Measurements from ENCODE around the gene FAM50B.
A peak's percentile ranks its signal among the peaks of the same experiment; 100 is the strongest.

The FAM50B gene

GRCh38 chr6:3808759-3809514, 40.2 kb upstream of the FAM50B start:
- Histone ChIP-seq H3K27me3 (ENCODE audit: insufficient read depth, low read length) (no peaks in the 10 kb centered on the region), H3K27ac (ENCODE audit: low read depth, low read length) (peak overlapping the region; percentile 80), H3K79me2 (ENCODE audit: control insufficient read depth, insufficient read depth, low read length, unreplicated experiment) (no peaks in the 10 kb centered on the region), H3K4me3 (ENCODE audit: low read depth, low read length) (peak overlapping the region; percentile 55), H2AFZ (ENCODE audit: low read length, unreplicated experiment) (no peak overlapping the region), H3K36me3 (ENCODE audit: insufficient read depth, low read length) (no peaks in the 10 kb centered on the region), H3K4me1 (ENCODE audit: control insufficient read depth, insufficient read depth, low read length, unreplicated experiment) (peaks cover 36% of the 10 kb centered on the region)

- Histone ChIP-seq H2AFZ (ENCODE audit: low read length, unreplicated experiment) (no peak overlapping the region), H3K4me3 (ENCODE audit: low read depth, low read length) (no peak overlapping the region), H3K27ac (ENCODE audit: low read depth, low read length) (peak overlapping the region; percentile 47; the same call in 1 of the 2 replicates), H3K27me3 (ENCODE audit: insufficient read depth, low read length) (no peaks in the 10 kb centered on the region), H3K79me2 (ENCODE audit: control insufficient read depth, insufficient read depth, low read length, unreplicated experiment) (no peaks in the 10 kb centered on the region), H3K4me1 (ENCODE audit: control insufficient read depth, insufficient read depth, low read length, unreplicated experiment) (peaks cover 32% of the 10 kb centered on the region), H3K36me3 (ENCODE audit: insufficient read depth, low read length) (no peaks in the 10 kb centered on the region)
Observed at GRCh38 chr6:3809515-3809891, 39.7 kb upstream of the FAM50B start.

- H3K4me1 ChIP-seq (ENCODE audit: control insufficient read depth, insufficient read depth, low read length, unreplicated experiment), result peaks cover 28% of the 10 kb centered on the region
- H3K4me3 ChIP-seq (ENCODE audit: low read depth, low read length), result no peak overlapping the region
- no peak overlapping the region for H2AFZ ChIP-seq (ENCODE audit: low read length, unreplicated experiment)
- H3K36me3 ChIP-seq (ENCODE audit: insufficient read depth, low read length), result no peaks in the 10 kb centered on the region
- H3K27me3 ChIP-seq (ENCODE audit: insufficient read depth, low read length), result no peaks in the 10 kb centered on the region
- H3K27ac ChIP-seq (ENCODE audit: low read depth, low read length), result no peak overlapping the region
- no peaks in the 10 kb centered on the region for H3K79me2 ChIP-seq (ENCODE audit: control insufficient read depth, insufficient read depth, low read length, unreplicated experiment)
Observed at GRCh38 chr6:3809982-3810381, 39.2 kb upstream of the FAM50B start.

GRCh38 chr6:3811191-3811590, 38.0 kb upstream of the FAM50B start:
- no peaks in the 10 kb centered on the region for H3K79me2 ChIP-seq (ENCODE audit: control insufficient read depth, insufficient read depth, low read length, unreplicated experiment)
- no peak overlapping the region for H2AFZ ChIP-seq (ENCODE audit: low read length, unreplicated experiment)
- no peak overlapping the region for H3K4me3 ChIP-seq (ENCODE audit: low read depth, low read length)
- H3K36me3 ChIP-seq (ENCODE audit: insufficient read depth, low read length), result no peaks in the 10 kb centered on the region
- H3K27me3 ChIP-seq (ENCODE audit: insufficient read depth, low read length), result no peaks in the 10 kb centered on the region
- peaks cover 26% of the 10 kb centered on the region for H3K4me1 ChIP-seq (ENCODE audit: control insufficient read depth, insufficient read depth, low read length, unreplicated experiment)
- H3K27ac ChIP-seq (ENCODE audit: low read depth, low read length), result no peak overlapping the region

- Histone ChIP-seq H3K27ac (ENCODE audit: low read depth, low read length) (no peak overlapping the region), H2AFZ (ENCODE audit: low read length, unreplicated experiment) (no peak overlapping the region), H3K27me3 (ENCODE audit: insufficient read depth, low read length) (no peaks in the 10 kb centered on the region), H3K4me1 (ENCODE audit: control insufficient read depth, insufficient read depth, low read length, unreplicated experiment) (peaks cover 23% of the 10 kb centered on the region), H3K4me3 (ENCODE audit: low read depth, low read length) (no peak overlapping the region), H3K36me3 (ENCODE audit: insufficient read depth, low read length) (no peaks in the 10 kb centered on the region), H3K79me2 (ENCODE audit: control insufficient read depth, insufficient read depth, low read length, unreplicated experiment) (no peaks in the 10 kb centered on the region)
Observed at GRCh38 chr6:3812596-3812995, 36.6 kb upstream of the FAM50B start.

GRCh38 chr6:3813150-3813780, 35.9 kb upstream of the FAM50B start:
- Histone ChIP-seq H3K36me3 (ENCODE audit: insufficient read depth, low read length) (no peaks in the 10 kb centered on the region), H2AFZ (ENCODE audit: low read length, unreplicated experiment) (no peak overlapping the region), H3K4me3 (ENCODE audit: low read depth, low read length) (no peak overlapping the region), H3K4me1 (ENCODE audit: control insufficient read depth, insufficient read depth, low read length, unreplicated experiment) (peaks cover 20% of the 10 kb centered on the region), H3K27me3 (ENCODE audit: insufficient read depth, low read length) (no peaks in the 10 kb centered on the region), H3K27ac (ENCODE audit: low read depth, low read length) (no peak overlapping the region), H3K79me2 (ENCODE audit: control insufficient read depth, insufficient read depth, low read length, unreplicated experiment) (no peaks in the 10 kb centered on the region)

GRCh38 chr6:3813918-3814317, 35.3 kb upstream of the FAM50B start:
- Histone ChIP-seq H3K4me1 (ENCODE audit: control insufficient read depth, insufficient read depth, low read length, unreplicated experiment) (peaks cover 14% of the 10 kb centered on the region), H3K79me2 (ENCODE audit: control insufficient read depth, insufficient read depth, low read length, unreplicated experiment) (no peaks in the 10 kb centered on the region), H3K27ac (ENCODE audit: low read depth, low read length) (no peak overlapping the region), H3K27me3 (ENCODE audit: insufficient read depth, low read length) (no peaks in the 10 kb centered on the region), H3K36me3 (ENCODE audit: insufficient read depth, low read length) (no peaks in the 10 kb centered on the region), H2AFZ (ENCODE audit: low read length, unreplicated experiment) (no peak overlapping the region), H3K4me3 (ENCODE audit: low read depth, low read length) (no peak overlapping the region)

- H3K4me3 ChIP-seq (ENCODE audit: low read depth, low read length), result no peak overlapping the region
- H3K27ac ChIP-seq (ENCODE audit: low read depth, low read length), result no peak overlapping the region
- peaks cover 11% of the 10 kb centered on the region for H3K4me1 ChIP-seq (ENCODE audit: control insufficient read depth, insufficient read depth, low read length, unreplicated experiment)
- no peaks in the 10 kb centered on the region for H3K36me3 ChIP-seq (ENCODE audit: insufficient read depth, low read length)
- no peaks in the 10 kb centered on the region for H3K79me2 ChIP-seq (ENCODE audit: control insufficient read depth, insufficient read depth, low read length, unreplicated experiment)
- no peak overlapping the region for H2AFZ ChIP-seq (ENCODE audit: low read length, unreplicated experiment)
- no peaks in the 10 kb centered on the region for H3K27me3 ChIP-seq (ENCODE audit: insufficient read depth, low read length)
Observed at GRCh38 chr6:3814539-3814938, 34.6 kb upstream of the FAM50B start.

GRCh38 chr6:3816251-3816650, 32.9 kb upstream of the FAM50B start:
- Histone ChIP-seq H3K27me3 (ENCODE audit: insufficient read depth, low read length) (no peaks in the 10 kb centered on the region), H3K79me2 (ENCODE audit: control insufficient read depth, insufficient read depth, low read length, unreplicated experiment) (no peaks in the 10 kb centered on the region), H3K4me3 (ENCODE audit: low read depth, low read length) (no peak overlapping the region), H3K4me1 (ENCODE audit: control insufficient read depth, insufficient read depth, low read length, unreplicated experiment) (peaks cover 11% of the 10 kb centered on the region), H2AFZ (ENCODE audit: low read length, unreplicated experiment) (no peak overlapping the region), H3K36me3 (ENCODE audit: insufficient read depth, low read length) (no peaks in the 10 kb centered on the region), H3K27ac (ENCODE audit: low read depth, low read length) (no peak overlapping the region)

GRCh38 chr6:3819161-3820110, 29.7 kb upstream of the FAM50B start:
- no peaks in the 10 kb centered on the region for H3K79me2 ChIP-seq (ENCODE audit: control insufficient read depth, insufficient read depth, low read length, unreplicated experiment)
- no peaks in the 10 kb centered on the region for H3K36me3 ChIP-seq (ENCODE audit: insufficient read depth, low read length)
- H3K27ac ChIP-seq (ENCODE audit: low read depth, low read length), result no peak overlapping the region
- H3K27me3 ChIP-seq (ENCODE audit: insufficient read depth, low read length), result no peaks in the 10 kb centered on the region
- no peak overlapping the region for H2AFZ ChIP-seq (ENCODE audit: low read length, unreplicated experiment)
- H3K4me1 ChIP-seq (ENCODE audit: control insufficient read depth, insufficient read depth, low read length, unreplicated experiment), result peaks cover 17% of the 10 kb centered on the region
- no peak overlapping the region for H3K4me3 ChIP-seq (ENCODE audit: low read depth, low read length)
